Hippocampal formation (tissue), 2 donors: Measurements from ENCODE around the gene GALNT10.

Experiments used
- DNase-seq, 2 donors: peaks; one replicate each; lab custom pipeline; 2025; lab: John Stamatoyannopoulos, UW

Gene GALNT10

GRCh38 chr5:154234551-154234950 is 44.0 kb downstream of the GALNT10 start:
- DNase-seq: no peak

DNA sequence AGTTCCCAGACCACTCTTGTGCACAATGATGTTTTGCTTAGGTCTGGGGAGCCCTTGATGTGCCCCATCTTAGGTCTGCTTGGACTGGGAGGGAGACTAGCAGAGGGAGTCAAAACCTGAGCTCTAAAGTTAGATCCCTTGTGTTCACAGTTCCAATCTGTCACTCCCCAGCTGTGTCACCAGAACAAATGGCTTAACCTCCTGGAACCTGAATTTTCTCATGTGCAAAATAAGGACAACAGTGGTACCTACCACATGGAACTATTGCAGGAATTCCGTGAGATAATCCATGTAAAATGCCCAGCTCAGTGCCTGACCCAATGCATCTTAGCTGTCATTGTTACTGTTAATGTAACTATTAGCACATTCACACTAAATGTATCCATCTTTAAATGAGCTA is 45.5 kb downstream of the GALNT10 start:
- no peak for DNase-seq

DNA sequence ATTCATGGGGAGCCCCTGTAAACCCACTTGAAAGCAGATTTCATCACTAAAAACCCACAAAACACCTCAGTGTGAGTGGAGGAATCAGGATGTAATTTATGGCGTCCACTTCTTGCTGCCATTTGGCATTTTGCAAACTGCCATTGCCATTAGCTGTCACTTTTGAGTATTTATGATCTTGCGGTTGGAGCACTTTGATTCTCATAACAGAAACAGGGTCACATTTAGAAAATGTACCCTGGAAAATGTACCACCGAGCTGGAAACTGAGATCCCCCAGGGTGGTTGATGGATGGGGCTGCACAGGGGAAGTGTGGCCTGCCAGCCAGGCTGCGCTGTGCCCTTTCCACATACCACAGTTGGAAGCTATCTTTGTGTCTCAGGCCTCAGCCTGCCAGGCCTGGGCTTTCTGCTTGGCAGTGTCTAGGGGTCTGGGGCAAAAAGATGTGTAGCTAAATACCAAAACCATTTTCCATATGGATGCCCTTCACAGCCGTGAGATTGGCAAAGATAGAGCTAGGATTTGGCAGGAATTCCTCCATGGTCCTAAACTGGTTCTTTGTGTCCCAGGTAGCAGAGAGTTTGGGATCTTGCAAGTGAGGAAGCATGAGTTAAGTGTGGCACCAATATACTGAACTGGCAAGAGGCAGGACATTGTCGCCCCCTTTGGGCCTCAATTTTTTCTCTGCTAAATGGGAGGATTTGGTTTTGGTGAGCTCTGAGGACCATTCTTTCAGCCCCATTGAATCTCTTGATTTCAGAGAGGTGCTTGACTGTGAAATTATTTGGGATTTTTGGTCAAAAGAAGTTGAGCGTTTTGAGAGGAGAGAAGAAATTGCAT is 46.2 kb downstream of the GALNT10 start:
- DNase-seq: no peak

- no peak for DNase-seq
These were observed 46.8 kb downstream of the GALNT10 start for GRCh38 chr5:154237376-154237743.

DNA sequence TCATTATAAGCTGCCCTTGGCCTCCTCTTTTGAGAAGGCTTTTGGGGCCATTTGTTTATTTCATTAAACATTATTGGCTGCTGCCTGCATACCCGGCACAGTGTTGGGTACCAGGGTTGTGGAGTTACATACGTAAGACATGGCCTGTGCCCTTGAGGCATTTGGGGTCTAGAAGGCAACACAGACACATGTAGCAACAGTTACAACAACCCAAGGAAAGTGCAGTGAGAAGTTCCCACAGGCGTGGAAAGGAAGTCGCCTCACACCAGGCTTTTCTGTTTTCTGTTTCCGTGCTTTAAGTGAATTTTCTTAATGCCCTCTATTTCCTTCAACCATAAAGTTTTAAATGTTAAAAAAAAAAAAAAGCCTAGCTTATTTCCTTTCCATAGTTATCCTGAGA is 47.4 kb downstream of the GALNT10 start:
- DNase-seq: no peak

- DNase-seq: no peak
These were observed 48.4 kb downstream of the GALNT10 start for GRCh38 chr5:154238776-154239481.

DNA sequence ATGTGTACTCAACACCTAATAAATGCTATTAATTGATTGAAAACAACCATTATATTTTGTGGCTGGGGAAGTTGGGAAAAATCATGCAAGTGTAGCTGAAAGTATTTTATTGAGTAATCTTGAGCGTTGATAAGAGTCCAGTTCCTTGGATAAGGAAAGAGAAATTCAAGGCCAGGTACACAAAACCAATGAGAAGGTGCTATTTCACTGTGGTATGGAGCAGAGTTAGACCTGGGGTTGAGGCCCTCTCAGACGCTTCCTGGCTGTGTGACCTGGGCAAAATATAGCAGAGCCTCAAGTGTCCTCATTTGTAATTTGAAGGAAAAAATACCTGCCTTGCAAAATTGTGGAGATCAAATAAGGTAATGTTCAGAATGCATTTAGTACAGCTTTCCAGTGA is 50.1 kb downstream of the GALNT10 start:
- DNase-seq: no peak

GRCh38 chr5:154241021-154241420 is 50.5 kb downstream of the GALNT10 start:
- DNase-seq: no peak

DNA sequence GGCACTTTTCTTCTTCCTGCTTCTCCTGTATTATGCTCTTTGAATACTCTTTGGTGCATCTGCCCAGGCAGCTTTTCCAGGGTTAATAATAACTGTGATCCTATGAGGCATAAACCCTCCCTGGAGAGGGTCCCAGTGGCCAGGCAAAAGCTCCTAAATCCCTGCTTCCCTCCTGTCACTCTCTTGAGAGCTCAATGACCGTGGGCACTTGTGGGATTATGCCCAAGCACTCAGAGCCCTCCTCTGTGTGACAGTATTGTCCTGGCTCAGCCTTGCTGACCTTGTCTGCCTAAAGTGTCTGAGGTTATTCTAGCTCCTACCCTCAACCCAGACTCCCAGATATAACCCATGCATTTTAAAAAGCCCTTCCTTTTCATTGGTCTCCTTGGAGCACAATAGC is 51.9 kb downstream of the GALNT10 start:
- no peak for DNase-seq

- DNase-seq: no peak
These were observed 52.4 kb downstream of the GALNT10 start for GRCh38 chr5:154242964-154243376.

GRCh38 chr5:154243736-154244135 is 53.2 kb downstream of the GALNT10 start:
- DNase-seq: no peak

DNA sequence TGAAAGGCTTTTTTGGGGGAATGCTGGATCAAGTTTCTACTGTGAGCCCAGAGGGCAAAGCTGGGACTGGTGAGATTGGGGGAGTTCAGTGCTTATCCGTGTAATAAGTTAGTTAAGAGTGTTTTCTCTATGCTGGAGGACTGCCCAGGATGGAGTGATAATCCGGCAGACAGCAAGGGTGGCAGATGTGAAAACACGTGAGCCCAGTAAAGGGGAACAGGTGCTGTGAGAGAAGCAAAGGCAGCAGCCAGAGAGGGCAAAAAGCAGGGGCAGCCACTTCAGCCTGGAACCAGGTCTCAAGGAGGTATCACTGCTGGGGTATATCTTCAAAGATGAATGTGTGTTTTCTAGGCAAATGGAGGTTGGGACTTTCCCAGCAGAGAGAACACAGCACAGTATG is 53.9 kb downstream of the GALNT10 start:
- no peak for DNase-seq

- no peak for DNase-seq
These were observed 58.2 kb downstream of the GALNT10 start for GRCh38 chr5:154248691-154249090.

- DNase-seq: no peak
These were observed 59.3 kb downstream of the GALNT10 start for GRCh38 chr5:154249826-154250225.

GRCh38 chr5:154251529-154251928 is 61.0 kb downstream of the GALNT10 start:
- DNase-seq: no peak

DNA sequence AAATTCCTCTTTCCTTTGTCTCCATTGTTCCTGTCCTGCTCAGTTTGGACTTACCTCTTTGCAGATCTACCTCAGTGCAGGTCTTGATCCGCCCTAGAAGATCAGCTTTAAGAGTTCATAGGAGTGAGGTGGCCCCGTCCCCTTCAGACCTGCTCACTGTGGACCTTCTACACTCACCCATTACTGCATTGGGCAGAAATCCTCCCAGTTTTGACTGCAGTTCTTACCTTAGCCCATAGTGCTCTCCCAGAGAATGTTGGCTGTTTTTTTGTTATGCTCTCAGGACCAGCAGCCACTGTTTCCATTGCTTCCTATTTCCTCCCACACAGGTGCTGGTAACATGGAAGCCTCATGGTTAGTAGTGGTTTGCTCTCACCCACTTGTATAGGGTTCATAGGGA is 63.3 kb downstream of the GALNT10 start:
- DNase-seq: no peak

GRCh38 chr5:154254896-154255295 is 64.4 kb downstream of the GALNT10 start:
- DNase-seq: no peak

- no peak for DNase-seq
These were observed 66.5 kb downstream of the GALNT10 start for GRCh38 chr5:154257046-154257445.

GRCh38 chr5:154258531-154259217 is 68.1 kb downstream of the GALNT10 start:
- DNase-seq: no peak

GRCh38 chr5:154260224-154260927 is 69.8 kb downstream of the GALNT10 start:
- DNase-seq: no peak

- no peak for DNase-seq
These were observed 71.8 kb downstream of the GALNT10 start for GRCh38 chr5:154262342-154262741.

DNA sequence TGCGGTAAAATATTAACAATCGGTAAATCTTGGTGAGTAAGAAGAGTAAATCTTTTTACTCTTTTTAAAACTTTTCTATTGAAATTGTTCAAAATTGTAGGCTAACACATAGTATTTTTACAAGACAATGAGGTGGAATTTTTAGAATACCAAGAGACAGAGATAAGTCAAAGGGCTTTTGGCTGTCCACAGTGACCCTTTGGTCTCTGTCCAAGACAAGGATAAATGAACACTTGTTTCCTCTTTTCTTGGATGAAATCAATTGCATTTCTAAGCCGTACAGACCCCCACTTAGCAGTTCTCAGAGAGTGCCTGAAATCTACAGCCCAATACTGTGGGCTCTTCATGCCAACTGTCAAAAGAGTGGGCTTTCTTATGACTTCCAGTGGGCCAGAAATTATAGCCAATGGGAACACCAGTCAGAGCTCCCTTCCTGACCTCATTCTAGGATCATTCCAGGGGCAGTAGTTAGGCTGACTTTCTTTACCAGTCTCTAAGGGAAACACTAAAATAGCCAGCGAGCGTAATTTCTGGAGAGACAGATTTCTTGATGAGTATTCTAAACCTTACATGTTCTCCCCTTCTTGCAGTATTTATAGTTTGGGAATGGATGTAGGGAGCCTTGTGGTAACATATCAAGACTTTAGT is 74.1 kb downstream of the GALNT10 start:
- no peak for DNase-seq
